GM18508 (cell line): ENCODE results near the gene PYDC1.
A peak's percentile ranks its signal among the peaks of the same experiment; 100 is the strongest.
"Not testable (repeated sequence)": the region's sequence is repeated elsewhere in the genome, so short reads cannot be mapped to it uniquely, and the experiment has no call there.

Source experiments
- ATAC-seq: cut with Tn5 transposase; IDR thresholded peaks from one replicate; pipeline ENCODE4 v1.9.1; 2021; ENCODE audit warnings: moderate number of reproducible peaks; ENCODE audit not compliant: insufficient read depth, unreplicated experiment

Gene PYDC1

GRCh38 chr16:31183432-31184428, 33.2 kb downstream of the PYDC1 start:
- no peak for ATAC-seq

DNA sequence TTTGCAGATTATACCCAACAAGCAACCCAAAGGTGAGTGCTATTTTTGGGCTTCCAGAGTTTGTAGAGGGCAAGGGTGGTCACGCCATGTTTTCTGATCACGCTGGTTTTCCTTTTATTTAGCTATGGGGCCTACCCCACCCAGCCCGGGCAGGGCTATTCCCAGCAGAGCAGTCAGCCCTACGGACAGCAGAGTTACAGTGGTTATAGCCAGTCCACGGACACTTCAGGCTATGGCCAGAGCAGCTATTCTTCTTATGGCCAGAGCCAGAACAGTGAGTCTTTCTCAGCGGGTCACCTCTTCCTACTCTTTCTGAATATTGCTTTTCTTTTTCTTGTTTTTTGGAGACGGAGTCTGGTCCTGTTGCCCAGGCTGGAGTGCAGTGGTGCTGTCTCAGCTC, 34.5 kb downstream of the PYDC1 start:
- ATAC-seq = no peak

GRCh38 chr16:31181102-31181830, 35.7 kb downstream of the PYDC1 start:
- no peak for ATAC-seq

DNA sequence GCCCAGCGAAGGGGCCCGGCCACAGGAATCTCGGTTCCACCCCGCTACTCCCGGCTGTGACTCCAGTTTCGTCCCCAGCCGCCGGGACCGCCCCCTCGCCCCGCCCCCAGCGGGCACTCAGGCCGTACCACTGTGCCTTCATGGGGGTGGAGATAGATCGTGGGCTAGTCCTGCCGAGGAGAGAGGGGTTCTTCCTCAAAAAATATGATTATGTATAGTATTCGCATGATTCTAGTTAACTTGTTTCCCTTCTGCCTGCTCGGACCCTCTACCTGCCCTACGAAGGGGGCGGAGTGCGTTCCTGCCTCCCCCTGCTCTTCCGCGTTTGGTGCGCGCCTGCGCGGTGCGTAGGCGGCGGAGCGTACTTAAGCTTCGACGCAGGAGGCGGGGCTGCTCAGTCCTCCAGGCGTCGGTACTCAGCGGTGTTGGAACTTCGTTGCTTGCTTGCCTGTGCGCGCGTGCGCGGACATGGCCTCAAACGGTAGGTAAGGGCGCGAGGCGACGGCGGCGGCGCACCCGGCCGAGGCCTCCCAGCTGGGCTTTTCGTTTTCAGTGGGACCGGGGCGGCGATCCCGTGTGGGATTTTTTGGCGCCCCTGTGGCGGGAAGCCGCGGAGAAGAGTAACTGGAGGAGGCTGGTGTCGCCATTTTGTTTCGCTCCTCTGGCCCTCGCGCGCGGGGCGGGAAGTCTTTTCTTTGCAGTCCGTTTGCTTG, 37.0 kb downstream of the PYDC1 start, which contains the start of gene FUS:
FUS (plus strand) TSS at position 393 of the 713 bp plus-strand sequence; CDS start at position 469, 76 bp downstream.
- peak; percentile 38 for ATAC-seq

DNA sequence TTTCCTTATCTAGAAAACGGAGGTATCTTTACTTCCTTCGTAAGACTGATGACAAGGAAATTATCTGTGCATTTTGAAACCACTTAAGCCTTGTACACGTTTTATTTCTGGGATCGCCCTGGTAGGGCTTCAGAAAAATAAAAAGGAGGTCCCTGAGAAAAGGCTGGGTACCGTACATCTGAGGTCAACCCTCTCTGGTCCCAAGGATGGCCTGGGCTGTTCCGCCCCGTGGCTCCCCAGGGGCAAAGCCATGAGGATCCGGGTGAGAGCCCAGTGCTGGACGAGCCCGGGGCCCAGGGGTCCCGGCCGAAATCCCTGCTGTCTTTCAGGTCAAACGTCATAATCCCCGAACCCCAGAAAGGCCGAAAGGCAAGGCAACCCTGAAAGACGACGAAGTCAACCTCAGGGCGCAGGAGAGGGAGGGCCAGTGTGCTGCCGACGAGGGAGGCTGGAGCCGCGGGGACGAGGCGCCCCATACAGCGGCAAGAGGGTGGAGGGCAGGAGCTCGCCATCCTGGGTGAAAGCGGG, 37.7 kb downstream of the PYDC1 start:
- ATAC-seq = peak; percentile 3

DNA sequence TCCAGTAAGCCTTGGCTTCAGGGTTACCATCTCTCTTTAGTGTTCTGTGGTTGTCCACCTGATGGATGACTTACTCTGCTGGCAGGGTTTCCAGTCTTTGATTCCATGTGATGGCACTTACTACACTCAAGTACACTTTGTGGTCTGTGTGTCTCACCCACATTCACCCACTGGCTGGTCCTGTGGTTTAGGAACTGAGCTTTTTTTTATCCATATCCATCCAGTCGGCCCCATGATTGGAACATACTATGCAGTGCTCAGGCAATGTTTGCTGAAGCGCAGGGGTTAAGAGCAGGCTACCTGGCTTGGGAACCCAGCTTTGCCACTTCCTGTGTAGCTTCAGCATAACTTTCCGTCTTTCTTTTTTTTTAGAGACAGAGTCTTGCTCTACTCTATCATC, 39.8 kb downstream of the PYDC1 start:
- no peak for ATAC-seq

- ATAC-seq = not testable (repeated sequence)
Measured at GRCh38 chr16:31170048-31170447, 46.9 kb downstream of the PYDC1 start.

GRCh38 chr16:31168848-31169247, 48.1 kb downstream of the PYDC1 start:
- no peak for ATAC-seq

GRCh38 chr16:31167315-31167714, 49.6 kb downstream of the PYDC1 start:
- no peak for ATAC-seq
